ENCODE results near the gene POU6F2.

The POU6F2 gene

GRCh38 chr7:39198556-39198955, 220.8 kb downstream of the POU6F2 start:
- DNase-seq, result no peak

- DNase-seq, result no peak
Measured at GRCh38 chr7:39199006-39199405, 221.3 kb downstream of the POU6F2 start.

GRCh38 chr7:39199951-39200350, 222.2 kb downstream of the POU6F2 start:
- DNase-seq, result no peak

GRCh38 chr7:39202041-39202440, 224.3 kb downstream of the POU6F2 start:
- DNase-seq, result no peak

GRCh38 chr7:39210362-39210761, 232.7 kb downstream of the POU6F2 start:
- no peak for DNase-seq

GRCh38 chr7:39211581-39211980, 233.9 kb downstream of the POU6F2 start:
- no peak for DNase-seq

- no peak for DNase-seq
Measured at GRCh38 chr7:39212876-39213275, 235.2 kb downstream of the POU6F2 start.

GRCh38 chr7:39217783-39218182, 240.1 kb downstream of the POU6F2 start:
- DNase-seq, result no peak

GRCh38 chr7:39219869-39220268, 242.2 kb downstream of the POU6F2 start:
- DNase-seq, result no peak

- no peak for DNase-seq
Measured at GRCh38 chr7:39221901-39222300, 244.2 kb downstream of the POU6F2 start.

GRCh38 chr7:39228946-39229345, 251.2 kb downstream of the POU6F2 start:
- no peak for DNase-seq

GRCh38 chr7:39233851-39234529, 256.3 kb downstream of the POU6F2 start:
- no peak for DNase-seq

- no peak for DNase-seq
Measured at GRCh38 chr7:39238234-39238869, 260.6 kb downstream of the POU6F2 start.

- no peak for DNase-seq
Measured at GRCh38 chr7:39240864-39241263, 263.2 kb downstream of the POU6F2 start.

- DNase-seq, result no peak
Measured at GRCh38 chr7:39247576-39247975, 269.9 kb downstream of the POU6F2 start.

- DNase-seq, result no peak
Measured at GRCh38 chr7:39248041-39248691, 270.5 kb downstream of the POU6F2 start.

- no peak for DNase-seq
Measured at GRCh38 chr7:39248692-39249090, 271.0 kb downstream of the POU6F2 start.

- no peak for DNase-seq
Measured at GRCh38 chr7:39249635-39250152, 272.0 kb downstream of the POU6F2 start.

- no peak for DNase-seq
Measured at GRCh38 chr7:39252916-39253315, 275.2 kb downstream of the POU6F2 start.

GRCh38 chr7:39259391-39260003, 281.8 kb downstream of the POU6F2 start:
- no peak for DNase-seq

- DNase-seq, result no peak
Measured at GRCh38 chr7:39260279-39260844, 282.7 kb downstream of the POU6F2 start.

GRCh38 chr7:39261771-39262170, 284.1 kb downstream of the POU6F2 start:
- DNase-seq, result no peak
